Sigmoid colon (tissue), 7 donors: ENCODE data around the gene CD2. TPM values are rescaled to one million over a fixed set of nuclear protein-coding genes. Genes with fewer than 3 reads are reported as not detected.

Experiments used
- DNase-seq: peaks from one replicate; pipeline ENCODE4 v3.0.0-alpha.2; 2019
- H3K27ac ChIP-seq, 4 donors: fragments of 200-600 bp; sonication (generic); one replicate each; pipeline ENCODE4 v1.5.1; 2016 to 2019; ENCODE audit warnings: mild to moderate bottlenecking in 1 of 4
- H3K27me3 ChIP-seq, 3 donors: fragments of 200-600 bp; sonication (generic); one replicate each; pipeline ENCODE4 v1.5.1; 2019; ENCODE audit warnings: mild to moderate bottlenecking in 1 of 3
- H3K36me3 ChIP-seq, 4 donors: fragments of 200-600 bp; sonication (generic); one replicate each; pipeline ENCODE4 v1.5.1; 2016 to 2019
- H3K4me1 ChIP-seq, 4 donors: fragments of 200-600 bp; sonication (generic); one replicate each; pipeline ENCODE4 v1.5.1; 2017 to 2019
- H3K4me3 ChIP-seq, 4 donors: fragments of 200-600 bp; sonication (generic); one replicate each; pipeline ENCODE4 v1.5.1; 2017 to 2019; ENCODE audit warnings: mild to moderate bottlenecking in 2 of 4, moderate library complexity in 1 of 4
- H3K9me3 ChIP-seq, 4 donors: fragments of 200-600 bp in 3 of 4; sonication (generic) in 3 of 4; one replicate each; pipeline versions ENCODE4 v1.5.1 to v1.6.1; 2013 to 2019
- CTCF ChIP-seq, 4 experiments: fragments of 450-650 bp in 3 of 4; fragments of 200-600 bp in 1 of 4; IDR thresholded peaks; one replicate each; pipeline ENCODE4 v1.5.1; 2016 to 2019; ENCODE audit warnings: antibody characterized with exemption in 4 of 4, mild to moderate bottlenecking in 3 of 4, moderate library complexity in 2 of 4
- EP300 ChIP-seq, 4 donors: sonication (generic); formaldehyde crosslinking; IDR thresholded peaks; one replicate each; pipeline ENCODE4 v1.6.1; 2017; ENCODE audit warnings: antibody characterized with exemption in 4 of 4
- POLR2A ChIP-seq, 2 donors: fragments of 450-650 bp; IDR thresholded peaks; one replicate each; pipeline ENCODE4 v1.6.1; 2016; ENCODE audit warnings: antibody characterized with exemption in 2 of 2, mild to moderate bottlenecking in 2 of 2, moderate library complexity in 2 of 2
- POLR2AphosphoS5 ChIP-seq, 4 donors: sonication (generic); formaldehyde crosslinking; IDR thresholded peaks; one replicate each; pipeline ENCODE4 v1.6.1; 2017; ENCODE audit warnings: antibody characterized with exemption in 4 of 4
- WGBS, 2 donors: extraction: QIAGEN DNeasy Blood & Tissue Kit; methylation state at CpG; one replicate each; pipeline ENCODE4 v1.1.7; 2013; 5-methylcytosine and 5-hydroxymethylcytosine counted together
- intact Hi-C: fragments of 100-400 bp; cut with DNase I; formaldehyde crosslinking; loops from one replicate; pipeline ENCODE4 v1.15.1; 2023
- polyA plus RNA-seq, 3 donors: library from polyadenylated mRNA; stranded (reverse); fragments of 200-250 nt; gene quantifications; one replicate each; pipeline ENCODE4 v1.2.3, GENCODE V29; 2013
- total RNA-seq, 4 donors: library from RNA; depleted of rRNA; stranded (reverse); fragments of >200 nt; gene quantifications; one replicate each; pipeline ENCODE4 v1.1.0, GENCODE V29; 2016
- donor health status: healthy with polysubstance abuse.
- donor health status: Bipolar disorder and iron deficiency.
- donor health status: healthy.

CD2 gene
- total and polyA plus RNA-seq, 7 donors, result 0.36 to 30.2 (median 1.1) TPM; not detected in 1

- no peak for TF ChIP-seq POLR2AphosphoS5 (IDR thresholded peaks at IDR 0.05)
- no peak for TF ChIP-seq EP300 (IDR thresholded peaks at IDR 0.05)
- no peak for TF ChIP-seq POLR2A (IDR thresholded peaks at IDR 0.05)
- no peak for TF ChIP-seq CTCF (IDR thresholded peaks at IDR 0.05)
- 87 to 88% methylated on average over 29 of the region's 29 CpGs for WGBS, 2 donors
- no peaks in the 10 kb centered on the region for H3K9me3 ChIP-seq
- H3K27ac ChIP-seq, result no peak overlapping the region
- no peaks in the 10 kb centered on the region for H3K36me3 ChIP-seq
- DNase-seq, result no peak
- intact Hi-C loops, result no loop called here
- H3K4me3 ChIP-seq, result no peak overlapping the region
- H3K4me1 ChIP-seq, result no peaks in the 10 kb centered on the region
- no peaks in the 10 kb centered on the region for H3K27me3 ChIP-seq
These were observed 21.0 kb downstream of the CD2 start for GRCh38 chr1:116775116-116775752.

DNA sequence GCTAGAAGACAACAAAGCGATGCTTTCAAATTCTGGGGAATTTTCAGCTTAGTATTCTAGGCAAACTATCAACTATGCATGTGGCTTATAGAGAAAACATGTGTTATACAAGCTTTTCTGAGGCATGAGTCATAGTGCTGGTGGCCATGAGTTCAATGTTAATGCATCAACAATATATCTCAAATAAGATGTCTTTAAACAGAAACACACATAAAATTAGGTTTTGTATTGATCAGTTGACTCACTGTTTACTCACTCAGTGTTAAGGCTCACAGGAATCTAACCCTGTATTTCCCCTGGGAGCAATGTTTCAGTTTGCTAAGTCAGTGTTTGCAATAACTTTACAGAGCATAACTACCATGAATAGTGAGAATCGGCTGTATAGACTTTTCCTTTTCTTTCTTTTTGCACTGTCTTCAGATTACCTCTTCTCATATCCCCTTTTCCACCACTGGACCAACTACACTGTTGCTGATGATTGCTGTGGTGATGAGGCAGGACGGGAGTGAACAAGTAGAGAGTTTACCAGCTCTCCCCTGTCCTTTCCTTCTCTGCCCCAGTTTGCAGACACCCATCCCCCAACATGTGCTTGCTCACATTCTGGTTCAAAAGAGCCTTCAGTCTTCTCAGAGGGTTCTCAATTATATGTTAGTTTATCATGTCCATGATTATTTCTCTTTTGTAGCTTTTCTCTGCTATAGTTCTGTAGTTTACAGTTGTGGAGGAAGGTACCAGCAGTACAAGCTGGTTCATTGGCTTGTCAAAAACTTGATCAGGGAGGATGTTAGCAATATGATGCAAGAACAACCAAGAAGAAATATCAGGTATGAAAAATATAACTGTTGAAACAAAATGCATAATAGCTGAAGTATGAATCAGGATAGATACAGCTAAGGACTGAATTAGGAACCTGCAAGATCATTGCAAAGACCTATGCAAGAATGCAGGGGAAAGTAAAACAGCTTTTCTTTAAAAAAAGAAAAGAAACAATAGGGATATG, 23.9 kb downstream of the CD2 start:
- H3K9me3 ChIP-seq, result no peaks in the 10 kb centered on the region
- no peak for DNase-seq
- intact Hi-C loops, result no loop called here
- H3K27ac ChIP-seq, result no peak overlapping the region
- TF ChIP-seq POLR2A (IDR thresholded peaks at IDR 0.05), result no peak
- TF ChIP-seq EP300 (IDR thresholded peaks at IDR 0.05), result no peak
- H3K36me3 ChIP-seq, result no peaks in the 10 kb centered on the region
- H3K4me1 ChIP-seq, result no peaks in the 10 kb centered on the region
- H3K4me3 ChIP-seq, result no peak overlapping the region
- H3K27me3 ChIP-seq, result no peaks in the 10 kb centered on the region
- WGBS, 2 donors, result 59 to 67% methylated on average over 3 of the region's 3 CpGs

- no peaks in the 10 kb centered on the region for H3K36me3 ChIP-seq
- H3K4me1 ChIP-seq, result no peaks in the 10 kb centered on the region
- H3K9me3 ChIP-seq, result no peaks in the 10 kb centered on the region
- DNase-seq, result no peak
- H3K4me3 ChIP-seq, result no peak overlapping the region
- H3K27me3 ChIP-seq, result no peaks in the 10 kb centered on the region
- no peak overlapping the region for H3K27ac ChIP-seq
- TF ChIP-seq EP300 (IDR thresholded peaks at IDR 0.05) (no peak), POLR2A (IDR thresholded peaks at IDR 0.05) (no peak), CTCF (IDR thresholded peaks at IDR 0.05) (no peak), POLR2AphosphoS5 (IDR thresholded peaks at IDR 0.05) (no peak)
- WGBS, 2 donors, result 97% methylated on average over 6 of the region's 6 CpGs
- intact Hi-C loops, result no loop called here
These were observed 26.8 kb downstream of the CD2 start for GRCh38 chr1:116781034-116781433.

GRCh38 chr1:116785006-116785405, 30.8 kb downstream of the CD2 start:
- intact Hi-C loops, result no loop called here
- 79 to 97% methylated on average over 4 of the region's 4 CpGs for WGBS, 2 donors
- no peak overlapping the region for H3K4me3 ChIP-seq

DNA sequence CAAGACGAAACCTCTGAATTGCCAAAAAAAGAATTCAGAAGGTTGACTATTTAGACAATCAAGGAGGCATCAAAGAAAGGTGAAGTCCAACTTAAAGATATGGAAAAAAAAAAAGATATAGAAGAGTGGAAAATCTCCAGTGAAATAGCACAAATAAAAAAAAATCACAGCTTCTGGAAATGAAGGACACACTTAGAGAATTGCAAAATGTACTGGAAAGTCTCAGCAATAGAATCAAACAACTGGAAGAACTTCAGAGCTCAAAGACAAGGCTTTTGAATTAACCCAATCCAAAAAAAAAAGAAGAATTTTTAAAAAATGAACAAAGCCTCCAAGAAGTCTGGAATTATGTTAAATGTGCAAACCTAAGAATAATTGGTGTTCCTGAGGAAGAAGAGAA, 31.8 kb downstream of the CD2 start:
- intact Hi-C loops, result no loop called here
- Histone ChIP-seq H3K36me3 (no peaks in the 10 kb centered on the region), H3K9me3 (no peaks in the 10 kb centered on the region), H3K4me3 (no peak overlapping the region), H3K27ac (no peak overlapping the region), H3K27me3 (no peaks in the 10 kb centered on the region), H3K4me1 (no peaks in the 10 kb centered on the region)
- TF ChIP-seq POLR2A (IDR thresholded peaks at IDR 0.05) (no peak), CTCF (IDR thresholded peaks at IDR 0.05) (no peak), EP300 (IDR thresholded peaks at IDR 0.05) (no peak), POLR2AphosphoS5 (IDR thresholded peaks at IDR 0.05) (no peak)
- no peak for DNase-seq
- 92 to 99% methylated on average over 1 of the region's 1 CpG for WGBS, 2 donors

More at GRCh38 chr1:116785006-116785405, 30.8 kb downstream of the CD2 start:
- Histone ChIP-seq H3K27me3 (no peaks in the 10 kb centered on the region), H3K9me3 (no peaks in the 10 kb centered on the region), H3K4me1 (no peaks in the 10 kb centered on the region), H3K27ac (no peak overlapping the region), H3K36me3 (no peaks in the 10 kb centered on the region)
- TF ChIP-seq EP300 (IDR thresholded peaks at IDR 0.05), result no peak
- TF ChIP-seq POLR2A (IDR thresholded peaks at IDR 0.05), result no peak
- no peak for TF ChIP-seq POLR2AphosphoS5 (IDR thresholded peaks at IDR 0.05)
- DNase-seq, result no peak
